OCI-LY3 (cell line): ENCODE results near the gene KCNQ1.

Experiments used
- H2AFZ ChIP-seq: fragments of 200-600, 300-600 bp; shearing (Covaris generic); 2 replicates; pipeline ENCODE4 v1.6.0; 2014; ENCODE audit warnings: antibody characterized with exemption, low read depth, low read length
- H3K27ac ChIP-seq: fragments of 200-600, 300-600 bp; sonication (generic); 2 replicates; pipeline ENCODE4 v1.5.1; 2014; ENCODE audit warnings: mild to moderate bottlenecking, low read length, moderate library complexity, mixed read lengths
- H3K27me3 ChIP-seq: fragments of 200-600, 300-600 bp; sonication (generic); 2 replicates; pipeline ENCODE4 v1.6.1; 2014; ENCODE audit warnings: low read depth, low read length, mixed read lengths
- H3K36me3 ChIP-seq: fragments of 200-600, 300-600 bp; sonication (generic); replicated peaks from 2 replicates; pipeline ENCODE3; 2014; ENCODE audit warnings: low read depth, low read length, mixed read lengths
- H3K4me1 ChIP-seq: fragments of 300-600, 200-600 bp; sonication (generic); 2 replicates; pipeline ENCODE4 v1.6.1; 2014; ENCODE audit warnings: low read length, mixed read lengths
- H3K4me2 ChIP-seq: fragments of 200-600, 300-600 bp; sonication (generic); 2 replicates; pipeline ENCODE4 v1.6.1; 2014; ENCODE audit warnings: low read length, mixed read lengths
- H3K4me3 ChIP-seq: fragments of 300-600, 200-600 bp; sonication (generic); 2 replicates; pipeline ENCODE4 v1.5.1; 2014; ENCODE audit warnings: antibody characterized with exemption, mild to moderate bottlenecking, low read length, moderate library complexity
- H3K79me2 ChIP-seq: fragments of 300-600, 200-600 bp; shearing (Covaris generic); 2 replicates; pipeline ENCODE4 v1.6.1; 2014; ENCODE audit warnings: mild to moderate bottlenecking, low read length, mixed read lengths
- H3K9ac ChIP-seq: fragments of 300-600, 200-600 bp; shearing (Covaris generic); 2 replicates; pipeline ENCODE4 v1.6.0; 2014; ENCODE audit warnings: mild to moderate bottlenecking, low read length, moderate library complexity
- H3K9me3 ChIP-seq: fragments of 200-600, 300-600 bp; shearing (Covaris generic); 2 replicates; pipeline ENCODE4 v1.6.1; 2014; ENCODE audit warnings: low read length, mixed read lengths; ENCODE audit not compliant: insufficient read depth
- H4K20me1 ChIP-seq: fragments of 200-600, 300-600 bp; sonication (generic); 2 replicates; pipeline ENCODE4 v1.6.1; 2016; ENCODE audit warnings: low read length, mixed read lengths; ENCODE audit not compliant: insufficient read depth
- CTCF ChIP-seq: fragments of 200-600, 300-600 bp; sonication (generic); IDR thresholded peaks from 2 replicates; pipeline ENCODE4 v1.5.1; 2014; ENCODE audit warnings: antibody characterized with exemption, low read length, low read depth
- EZH2phosphoT487 ChIP-seq: fragments of 200-600 bp; shearing (Covaris generic); IDR thresholded peaks from 2 replicates; pipeline ENCODE4 v1.6.1; 2018; ENCODE audit warnings: antibody characterized with exemption, mixed run types, low read depth

Gene KCNQ1

GRCh38 chr11:2592559-2593392 lies 148.0 kb downstream of the KCNQ1 start:
- no peaks in the 10 kb centered on the region for H4K20me1 ChIP-seq
- H3K36me3 ChIP-seq: no peaks in the 10 kb centered on the region
- no peak overlapping the region for H3K4me3 ChIP-seq
- no peak overlapping the region for H3K27ac ChIP-seq
- no peaks in the 10 kb centered on the region for H3K4me1 ChIP-seq
- H3K79me2 ChIP-seq: no peaks in the 10 kb centered on the region
- H2AFZ ChIP-seq: no peak overlapping the region
- no peak overlapping the region for H3K9ac ChIP-seq
- H3K27me3 ChIP-seq: peaks cover 21% of the 10 kb centered on the region
- no peaks in the 10 kb centered on the region for H3K9me3 ChIP-seq
- H3K4me2 ChIP-seq: no peak overlapping the region
- TF ChIP-seq EZH2phosphoT487 (no peak), CTCF (no peak)

- H3K27me3 ChIP-seq: peaks cover 27% of the 10 kb centered on the region
Measured at GRCh38 chr11:2593393-2593950, 148.7 kb downstream of the KCNQ1 start.

DNA sequence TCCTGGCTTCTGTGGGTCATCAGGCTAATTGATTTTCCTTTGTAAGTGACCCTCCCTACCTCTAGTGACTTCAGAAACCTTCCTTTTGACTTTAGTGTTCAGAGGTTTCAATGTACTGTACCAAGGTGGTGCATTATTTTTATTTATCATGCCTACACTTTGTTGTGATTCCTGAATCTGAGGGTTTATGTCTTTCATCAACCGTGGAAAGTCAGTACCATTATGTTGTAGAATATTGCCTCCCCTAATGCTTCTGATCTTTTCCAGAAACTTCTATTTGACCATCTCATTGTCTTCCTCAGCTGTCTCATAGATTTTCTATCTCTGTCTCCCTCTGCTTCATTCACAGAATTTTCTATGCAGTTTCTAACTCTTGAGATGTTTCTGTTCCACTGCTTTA lies 149.5 kb downstream of the KCNQ1 start:
- no peak overlapping the region for H3K9ac ChIP-seq
- peaks cover 32% of the 10 kb centered on the region for H3K27me3 ChIP-seq

More at GRCh38 chr11:2593393-2593950, 148.7 kb downstream of the KCNQ1 start:
- Histone ChIP-seq H3K9ac (no peak overlapping the region), H3K4me1 (no peaks in the 10 kb centered on the region), H3K79me2 (no peaks in the 10 kb centered on the region), H3K27ac (no peak overlapping the region), H3K36me3 (no peaks in the 10 kb centered on the region), H3K4me3 (no peak overlapping the region), H2AFZ (no peak overlapping the region), H4K20me1 (no peaks in the 10 kb centered on the region), H3K9me3 (peaks cover 3% of the 10 kb centered on the region; the same call in 1 of the 2 replicates), H3K4me2 (no peak overlapping the region)
- TF ChIP-seq CTCF (no peak), EZH2phosphoT487 (no peak)

More for the DNA sequence above, 149.5 kb downstream of the KCNQ1 start:
- no peaks in the 10 kb centered on the region for H3K4me1 ChIP-seq
- no peaks in the 10 kb centered on the region for H3K36me3 ChIP-seq
- TF ChIP-seq CTCF: no peak
- no peak for TF ChIP-seq EZH2phosphoT487
- no peaks in the 10 kb centered on the region for H4K20me1 ChIP-seq
- H3K9me3 ChIP-seq: peaks cover 3% of the 10 kb centered on the region; the same call in 1 of the 2 replicates
- H3K4me3 ChIP-seq: no peak overlapping the region
- no peak overlapping the region for H3K4me2 ChIP-seq
- H2AFZ ChIP-seq: no peak overlapping the region
- no peaks in the 10 kb centered on the region for H3K79me2 ChIP-seq
- no peak overlapping the region for H3K27ac ChIP-seq
